ENCODE measurements around the gene NDE1.

DNA sequence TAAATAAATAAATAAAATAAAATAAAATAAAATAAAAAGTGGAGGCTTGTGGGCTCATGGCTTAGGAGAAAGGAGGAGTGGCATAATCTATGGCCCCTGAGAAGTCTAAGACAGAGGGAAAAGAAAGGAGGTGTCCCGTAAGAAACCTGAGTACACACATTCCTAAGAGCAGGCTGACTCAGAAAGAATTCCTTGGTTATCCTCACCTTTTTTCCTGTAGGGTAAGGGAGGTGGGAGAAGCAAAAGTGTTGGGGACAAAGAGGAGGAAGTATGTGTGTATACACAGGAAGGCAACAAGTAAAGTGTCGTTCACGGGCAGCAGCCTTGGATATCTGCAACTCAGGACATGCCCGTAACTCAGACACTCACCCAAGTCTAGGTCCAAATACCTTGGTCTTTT, 36.4 kb upstream of the NDE1 start:
- TF ChIP-seq, protein P1, sequence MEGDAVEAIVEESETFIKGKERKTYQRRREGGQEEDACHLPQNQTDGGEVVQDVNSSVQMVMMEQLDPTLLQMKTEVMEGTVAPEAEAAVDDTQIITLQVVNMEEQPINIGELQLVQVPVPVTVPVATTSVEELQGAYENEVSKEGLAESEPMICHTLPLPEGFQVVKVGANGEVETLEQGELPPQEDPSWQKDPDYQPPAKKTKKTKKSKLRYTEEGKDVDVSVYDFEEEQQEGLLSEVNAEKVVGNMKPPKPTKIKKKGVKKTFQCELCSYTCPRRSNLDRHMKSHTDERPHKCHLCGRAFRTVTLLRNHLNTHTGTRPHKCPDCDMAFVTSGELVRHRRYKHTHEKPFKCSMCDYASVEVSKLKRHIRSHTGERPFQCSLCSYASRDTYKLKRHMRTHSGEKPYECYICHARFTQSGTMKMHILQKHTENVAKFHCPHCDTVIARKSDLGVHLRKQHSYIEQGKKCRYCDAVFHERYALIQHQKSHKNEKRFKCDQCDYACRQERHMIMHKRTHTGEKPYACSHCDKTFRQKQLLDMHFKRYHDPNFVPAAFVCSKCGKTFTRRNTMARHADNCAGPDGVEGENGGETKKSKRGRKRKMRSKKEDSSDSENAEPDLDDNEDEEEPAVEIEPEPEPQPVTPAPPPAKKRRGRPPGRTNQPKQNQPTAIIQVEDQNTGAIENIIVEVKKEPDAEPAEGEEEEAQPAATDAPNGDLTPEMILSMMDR (IDR thresholded peaks at IDR 0.05), result no peak
- TF ChIP-seq EZH2 (IDR thresholded peaks at IDR 0.05; ENCODE audit: borderline replicate concordance, insufficient read depth, low read depth, low read length, poor library complexity, severe bottlenecking), result no peak
